Muscle of leg (tissue), 11 donors: ENCODE data around the gene SLC4A1AP. TPM values are rescaled to one million over a fixed set of nuclear protein-coding genes. Genes with fewer than 3 reads are reported as not detected.

Source experiments
- DNase-seq: peaks from one replicate; pipeline ENCODE4 v3.0.0; 2013
- H3K27ac ChIP-seq: one replicate; pipeline ENCODE4 v1.5.1; 2013; ENCODE audit warnings: mild to moderate bottlenecking, low read length, control low read depth
- H3K27me3 ChIP-seq: one replicate; pipeline ENCODE4 v1.6.1; 2013; ENCODE audit warnings: low read length; ENCODE audit not compliant: control insufficient read depth, insufficient read depth
- H3K36me3 ChIP-seq: one replicate; pipeline ENCODE4 v1.6.1; 2013; ENCODE audit warnings: low read length; ENCODE audit not compliant: control insufficient read depth, insufficient read depth
- H3K4me1 ChIP-seq: one replicate; pipeline ENCODE4 v1.6.1; 2013; ENCODE audit warnings: low read length; ENCODE audit not compliant: control insufficient read depth, insufficient read depth
- H3K4me3 ChIP-seq: one replicate; pipeline ENCODE4 v1.5.1; 2013; ENCODE audit warnings: low read length, control low read depth
- H3K9me3 ChIP-seq: replicated peaks from 2 replicates; pipeline ENCODE4 v1.6.1; 2013; ENCODE audit warnings: low read depth, low read length; ENCODE audit not compliant: control insufficient read depth
- WGBS: methylation state at CpG from one replicate; pipeline ENCODE4 v1.1.5; 2013; ENCODE audit warnings: missing lambda C conversion rate; ENCODE audit not compliant: insufficient coverage; 5-methylcytosine and 5-hydroxymethylcytosine counted together
- polyA plus RNA-seq, 8 donors: library from polyadenylated mRNA; unstranded; fragments of 120-200 nt; gene quantifications; one replicate each; pipeline versions ENCODE4 v1.2.1 to v1.2.3, GENCODE V29; 2013; ENCODE audit warnings: inconsistent platforms in 1 of 8, low replicate concordance in 1 of 8; ENCODE audit not compliant: insufficient read length in 8 of 8, insufficient read depth in 1 of 8
- total RNA-seq: library from RNA; stranded (reverse); fragments of 120-200 nt; gene quantifications from one replicate; pipeline ENCODE4 v1.2.4, GENCODE V29; 2013

Gene SLC4A1AP
- total and polyA plus RNA-seq, 9 donors, result 22.9 to 25.3 (median 23.8) TPM

GRCh38 chr2:27689424-27689823 lies 25.7 kb downstream of the SLC4A1AP start:
- Histone ChIP-seq H3K9me3 (no peaks in the 10 kb centered on the region), H3K27me3 (no peaks in the 10 kb centered on the region), H3K27ac (no peak overlapping the region), H3K4me1 (no peaks in the 10 kb centered on the region), H3K36me3 (peaks cover 28% of the 10 kb centered on the region), H3K4me3 (no peak overlapping the region)
- no peak for DNase-seq
- WGBS, result 88% methylated on average over 2 of the region's 2 CpGs

GRCh38 chr2:27690052-27690451 lies 26.4 kb downstream of the SLC4A1AP start:
- H3K27me3 ChIP-seq, result no peaks in the 10 kb centered on the region
- no peaks in the 10 kb centered on the region for H3K9me3 ChIP-seq
- no peaks in the 10 kb centered on the region for H3K4me1 ChIP-seq
- no peak for DNase-seq
- peaks cover 29% of the 10 kb centered on the region for H3K36me3 ChIP-seq
- H3K4me3 ChIP-seq, result no peak overlapping the region
- no peak overlapping the region for H3K27ac ChIP-seq

- DNase-seq, result no peak
- Histone ChIP-seq H3K4me3 (no peak overlapping the region), H3K4me1 (peaks cover 11% of the 10 kb centered on the region), H3K27me3 (no peaks in the 10 kb centered on the region), H3K36me3 (peaks cover 24% of the 10 kb centered on the region), H3K27ac (no peak overlapping the region), H3K9me3 (no peaks in the 10 kb centered on the region)
- no CpG with 5 or more reads among the region's 1 CpG for WGBS
These were observed 34.0 kb downstream of the SLC4A1AP start for GRCh38 chr2:27697660-27698059.

DNA sequence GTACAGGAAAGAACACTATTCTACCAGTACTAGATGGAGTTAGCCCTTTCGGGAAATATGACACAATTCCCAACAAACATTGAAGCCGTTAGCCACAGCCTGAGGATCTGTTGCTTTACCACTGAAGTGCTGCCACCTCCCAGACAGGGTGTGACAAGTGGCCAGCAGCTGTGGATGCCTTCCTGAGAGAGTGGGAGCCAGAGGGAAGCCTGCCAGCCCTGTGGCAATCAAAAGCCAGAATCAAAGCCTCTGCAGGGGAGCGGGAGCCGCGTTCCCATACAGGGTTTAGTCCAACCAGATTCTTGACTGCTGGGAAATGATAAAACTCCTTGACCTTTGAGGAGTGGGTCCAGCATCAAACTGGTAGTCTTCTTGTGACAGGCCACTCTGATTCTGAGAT lies 38.0 kb downstream of the SLC4A1AP start:
- peak overlapping the region; percentile 62 for H3K27ac ChIP-seq
- H3K4me1 ChIP-seq, result peaks cover 26% of the 10 kb centered on the region
- no peaks in the 10 kb centered on the region for H3K27me3 ChIP-seq
- peak; percentile 79 for DNase-seq
- 60% methylated on average over 3 of the region's 5 CpGs for WGBS
- H3K4me3 ChIP-seq, result no peak overlapping the region
- H3K36me3 ChIP-seq, result peaks cover 7% of the 10 kb centered on the region
- no peaks in the 10 kb centered on the region for H3K9me3 ChIP-seq

DNA sequence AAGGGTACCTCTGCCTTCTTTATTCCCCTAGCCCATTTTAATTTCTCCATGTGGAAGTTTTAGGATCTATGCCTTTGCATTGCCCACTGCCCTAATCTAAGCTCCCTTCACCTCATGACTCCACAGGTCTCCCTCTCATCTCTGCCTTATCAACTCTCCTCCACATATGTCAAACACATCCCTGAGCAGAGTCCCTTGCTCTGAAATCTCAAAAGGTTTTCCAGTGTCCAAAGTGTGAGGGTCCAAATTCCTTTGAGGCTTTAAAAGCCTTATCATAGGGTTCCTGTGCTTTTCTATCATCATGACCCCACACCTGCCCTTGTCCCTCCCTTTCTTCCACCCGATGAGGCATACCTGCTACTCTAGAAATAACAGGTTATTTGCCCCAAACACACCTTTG lies 38.6 kb downstream of the SLC4A1AP start:
- H3K27ac ChIP-seq, result no peak overlapping the region

DNA sequence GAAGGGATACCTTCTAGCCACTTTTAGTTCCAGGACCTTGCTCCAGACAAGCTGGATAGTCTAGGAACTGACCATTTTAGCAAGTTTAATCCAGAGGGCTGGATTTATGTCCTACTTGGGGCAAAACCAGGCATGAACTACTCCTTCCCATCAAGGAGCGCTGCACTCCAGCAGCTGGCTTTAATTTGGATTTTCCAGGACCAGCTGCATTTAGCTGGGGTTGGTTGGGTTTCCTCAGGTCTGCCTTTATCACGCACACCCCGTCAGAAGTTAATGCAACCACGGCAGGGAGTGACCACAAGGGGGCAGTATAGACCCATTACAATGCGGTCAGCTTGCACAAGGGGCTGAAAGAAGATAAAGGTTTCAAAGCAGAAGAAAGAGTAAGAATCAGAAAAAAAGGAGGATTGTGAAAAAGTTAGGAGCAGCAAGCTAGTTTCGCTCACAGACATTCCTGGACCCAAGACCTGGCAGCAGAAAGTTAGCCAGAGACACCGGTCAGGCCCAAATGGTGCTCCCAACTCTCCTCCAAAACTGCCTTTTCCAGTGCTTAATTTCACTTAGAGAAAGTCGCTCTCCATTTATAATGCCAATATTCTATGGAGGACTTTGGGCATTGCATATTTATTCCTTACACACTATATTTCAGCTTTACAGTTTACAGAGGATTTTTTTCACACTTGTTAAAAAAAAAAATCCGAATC lies 40.1 kb downstream of the SLC4A1AP start:
- H3K4me1 ChIP-seq, result peaks cover 26% of the 10 kb centered on the region
- no peaks in the 10 kb centered on the region for H3K9me3 ChIP-seq
- H3K36me3 ChIP-seq, result no peaks in the 10 kb centered on the region
- DNase-seq, result peak; percentile 89
- no peak overlapping the region for H3K27ac ChIP-seq
- no peaks in the 10 kb centered on the region for H3K27me3 ChIP-seq
- H3K4me3 ChIP-seq, result no peak overlapping the region
- 7% methylated on average over 6 of the region's 9 CpGs for WGBS

More for the DNA sequence above, 38.6 kb downstream of the SLC4A1AP start:
- no peak overlapping the region for H3K4me3 ChIP-seq
- DNase-seq, result no peak
- 86% methylated on average over 1 of the region's 1 CpG for WGBS
- H3K36me3 ChIP-seq, result peaks cover 3% of the 10 kb centered on the region
- H3K27me3 ChIP-seq, result no peaks in the 10 kb centered on the region
- H3K9me3 ChIP-seq, result no peaks in the 10 kb centered on the region
- peaks cover 26% of the 10 kb centered on the region for H3K4me1 ChIP-seq

GRCh38 chr2:27704342-27704876 lies 40.7 kb downstream of the SLC4A1AP start:
- Histone ChIP-seq H3K9me3 (no peaks in the 10 kb centered on the region), H3K27me3 (no peaks in the 10 kb centered on the region), H3K4me3 (no peak overlapping the region), H3K36me3 (no peaks in the 10 kb centered on the region), H3K27ac (no peak overlapping the region), H3K4me1 (peaks cover 26% of the 10 kb centered on the region)
- DNase-seq, result no peak
- WGBS, result no CpG with 5 or more reads among the region's 5 CpGs

GRCh38 chr2:27705851-27706622 lies 42.3 kb downstream of the SLC4A1AP start:
- Histone ChIP-seq H3K4me3 (no peak overlapping the region), H3K36me3 (no peaks in the 10 kb centered on the region), H3K4me1 (peaks cover 26% of the 10 kb centered on the region), H3K27ac (peak overlapping the region; percentile 73), H3K27me3 (peaks cover 3% of the 10 kb centered on the region), H3K9me3 (no peaks in the 10 kb centered on the region)
- DNase-seq, result peak; percentile 68
- WGBS, result 40% methylated on average over 4 of the region's 4 CpGs

DNA sequence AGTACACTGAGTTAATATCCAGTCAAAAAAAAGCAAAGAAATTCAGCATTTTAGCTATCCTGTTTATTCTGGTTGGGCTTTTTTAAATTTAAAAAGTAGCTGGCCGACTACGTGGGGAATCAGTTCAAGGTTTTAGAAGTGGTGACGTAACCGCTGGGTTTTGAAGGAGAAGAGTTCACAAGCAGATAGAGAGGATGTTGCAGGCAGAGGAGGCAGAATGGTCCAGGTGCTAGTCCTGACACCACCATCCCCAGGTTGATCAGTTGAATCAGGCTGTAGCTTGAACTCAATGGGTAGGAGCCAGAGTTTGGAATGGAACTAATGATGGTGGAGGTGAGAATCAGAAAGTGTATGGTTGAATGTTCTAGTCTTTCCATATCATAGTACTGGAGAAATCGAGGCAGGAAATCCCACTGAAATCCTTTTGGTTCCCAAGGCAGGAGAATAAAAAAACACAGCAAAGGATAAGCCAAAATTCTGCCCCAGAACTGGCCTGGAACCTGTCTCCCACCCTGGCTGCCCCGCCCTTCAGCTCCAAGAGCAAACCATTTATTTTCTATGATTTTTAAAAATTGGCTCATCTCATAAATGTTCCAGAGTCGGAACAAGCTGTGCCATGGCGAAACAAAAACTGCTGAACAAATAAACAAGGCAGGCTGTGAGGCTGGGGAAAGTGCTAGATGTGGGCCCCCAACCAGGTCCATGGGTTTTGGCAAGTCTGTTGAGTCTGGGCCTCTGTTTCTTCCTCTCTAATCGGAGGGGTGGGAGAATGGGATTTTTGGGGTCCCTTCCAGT lies 44.0 kb downstream of the SLC4A1AP start:
- Histone ChIP-seq H3K4me1 (peaks cover 17% of the 10 kb centered on the region), H3K9me3 (no peaks in the 10 kb centered on the region), H3K27ac (no peak overlapping the region), H3K4me3 (no peak overlapping the region), H3K36me3 (no peaks in the 10 kb centered on the region), H3K27me3 (peaks cover 3% of the 10 kb centered on the region)
- DNase-seq, result no peak
- 66% methylated on average over 6 of the region's 9 CpGs for WGBS

DNA sequence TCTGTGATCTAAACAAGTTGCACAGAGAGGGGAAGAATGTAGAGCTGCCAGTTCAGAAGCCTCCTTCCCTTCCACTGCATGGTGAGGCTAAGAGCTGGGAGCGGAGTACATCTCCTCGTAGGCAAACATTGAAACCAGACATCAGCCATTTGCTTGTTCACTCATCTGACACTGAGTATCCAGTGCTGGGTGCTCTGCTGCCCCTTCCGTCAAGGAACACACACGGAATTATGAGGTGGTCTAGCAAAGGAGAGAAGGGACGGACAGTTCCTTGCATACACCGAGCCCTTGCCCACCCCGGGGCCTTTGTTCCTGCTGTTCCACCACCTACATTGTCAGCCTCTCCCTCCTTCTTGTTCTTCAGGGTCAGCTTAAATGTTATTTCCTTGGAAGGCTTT lies 44.6 kb downstream of the SLC4A1AP start:
- peaks cover 17% of the 10 kb centered on the region for H3K4me1 ChIP-seq
- H3K9me3 ChIP-seq, result no peaks in the 10 kb centered on the region
- no peak overlapping the region for H3K4me3 ChIP-seq
- 78% methylated on average over 4 of the region's 7 CpGs for WGBS
- peaks cover 3% of the 10 kb centered on the region for H3K27me3 ChIP-seq
- H3K27ac ChIP-seq, result no peak overlapping the region
- DNase-seq, result no peak
- no peaks in the 10 kb centered on the region for H3K36me3 ChIP-seq
